ENCODE data around the gene FFAR1. TPM values are rescaled to one million over a fixed set of nuclear protein-coding genes. Genes with fewer than 3 reads are reported as not detected.

The FFAR1 gene
- polyA plus RNA-seq, 3 donors, result 0.46 to 0.70 (median 0.53) TPM

GRCh38 chr19:35388277-35389054, 40.8 kb downstream of the FFAR1 start:
- DNase-seq, result no peak

GRCh38 chr19:35389192-35389861, 41.6 kb downstream of the FFAR1 start:
- DNase-seq, result no peak

- DNase-seq, result no peak
These were observed 45.3 kb downstream of the FFAR1 start for GRCh38 chr19:35392742-35393715.

- no peak for DNase-seq
These were observed 47.9 kb downstream of the FFAR1 start for GRCh38 chr19:35395382-35396199.

- DNase-seq, result no peak
These were observed 48.7 kb downstream of the FFAR1 start for GRCh38 chr19:35396240-35396885.

- no peak for DNase-seq
These were observed 49.4 kb downstream of the FFAR1 start for GRCh38 chr19:35397064-35397463.

Other genes starting within 250 kb of the FFAR1 start
- 10 to 100 TPM; 18.6 to 23.9 (median 23.1) TPM for gene FXYD3, start 232.1 kb upstream of the FFAR1 start, polyA plus RNA-seq (ENCODE audit: insufficient read length in 3 of 3)
- 1 to 10 TPM; 2.2 to 3.2 (median 3.0) TPM for gene LGI4, start 212.8 kb upstream of the FFAR1 start, polyA plus RNA-seq (ENCODE audit: insufficient read length in 3 of 3)
- 10 to 100 TPM; 21.8 to 27.0 (median 26.5) TPM for gene FXYD1, start 209.1 kb upstream of the FFAR1 start, polyA plus RNA-seq (ENCODE audit: insufficient read length in 3 of 3)
- gene FXYD7, start 204.6 kb upstream of the FFAR1 start, polyA plus RNA-seq (ENCODE audit: insufficient read length in 3 of 3), result 1 to 10 TPM in 1 of 3 donors, under 1 TPM in 2; 0.40 to 1.3 (median 0.95) TPM
- gene FXYD5, start 193.2 kb upstream of the FFAR1 start, polyA plus RNA-seq (ENCODE audit: insufficient read length in 3 of 3), result 10 to 100 TPM; 21.7 to 26.8 (median 23.0) TPM
- under 1 TPM in 1 of 3 donors, not detected in 2; 0.07 TPM for gene FAM187B, start 119.2 kb upstream of the FFAR1 start, polyA plus RNA-seq (ENCODE audit: insufficient read length in 3 of 3)
- 10 to 100 TPM; 65.3 to 68.6 (median 67.9) TPM for gene LSR, start 98.9 kb upstream of the FFAR1 start, polyA plus RNA-seq (ENCODE audit: insufficient read length in 3 of 3)
- 100 to 1,000 TPM; 171 to 192 (median 185) TPM for gene USF2, start 78.9 kb upstream of the FFAR1 start, polyA plus RNA-seq (ENCODE audit: insufficient read length in 3 of 3)
- gene HAMP, start 65.4 kb upstream of the FFAR1 start, polyA plus RNA-seq (ENCODE audit: insufficient read length in 3 of 3), result under 1 TPM; 0.19 to 0.34 (median 0.25) TPM
- gene MAG, start 55.7 kb upstream of the FFAR1 start, polyA plus RNA-seq (ENCODE audit: insufficient read length in 3 of 3), result 1 to 10 TPM; 5.1 to 6.2 (median 5.3) TPM
- 10 to 100 TPM in 2 of 3 donors, 1 to 10 TPM in 1; 8.4 to 33.6 (median 15.5) TPM for gene CD22, start 18.7 kb upstream of the FFAR1 start, polyA plus RNA-seq (ENCODE audit: insufficient read length in 3 of 3)
- under 1 TPM in 2 of 3 donors, not detected in 1; 0.20 to 0.31 TPM for gene FFAR3, start 10.6 kb downstream of the FFAR1 start, polyA plus RNA-seq (ENCODE audit: insufficient read length in 3 of 3)
- gene GPR42, start 23.2 kb downstream of the FFAR1 start, polyA plus RNA-seq (ENCODE audit: insufficient read length in 3 of 3), result under 1 TPM in 1 of 3 donors, not detected in 2; 0.18 TPM
- under 1 TPM; 0.19 to 0.41 (median 0.28) TPM for gene FFAR2, start 100.4 kb downstream of the FFAR1 start, polyA plus RNA-seq (ENCODE audit: insufficient read length in 3 of 3)
- 1 to 10 TPM in 1 of 3 donors, under 1 TPM in 2; 0.48 to 1.6 (median 0.70) TPM for gene KRTDAP, start 142.6 kb downstream of the FFAR1 start, polyA plus RNA-seq (ENCODE audit: insufficient read length in 3 of 3)
- gene DMKN, start 165.7 kb downstream of the FFAR1 start, polyA plus RNA-seq (ENCODE audit: insufficient read length in 3 of 3), result 100 to 1,000 TPM in 2 of 3 donors, 10 to 100 TPM in 1; 72.2 to 133 (median 113) TPM
- gene SBSN, start 180.4 kb downstream of the FFAR1 start, polyA plus RNA-seq (ENCODE audit: insufficient read length in 3 of 3), result not detected
- gene GAPDHS, start 185.6 kb downstream of the FFAR1 start, polyA plus RNA-seq (ENCODE audit: insufficient read length in 3 of 3), result not detected
- 100 to 1,000 TPM in 1 of 3 donors, 10 to 100 TPM in 2; 94.0 to 109 (median 96.3) TPM for gene TMEM147, start 197.7 kb downstream of the FFAR1 start, polyA plus RNA-seq (ENCODE audit: insufficient read length in 3 of 3)
- gene ATP4A, start 215.8 kb downstream of the FFAR1 start, polyA plus RNA-seq (ENCODE audit: insufficient read length in 3 of 3), result under 1 TPM in 1 of 3 donors, not detected in 2; 0.03 TPM
- not detected for gene PMIS2, start 238.3 kb downstream of the FFAR1 start, polyA plus RNA-seq (ENCODE audit: insufficient read length in 3 of 3)